Measurements from ENCODE around the gene SYK.
"Not testable (repeated sequence)": the region's sequence is repeated elsewhere in the genome, so short reads cannot be mapped to it uniquely, and the experiment has no call there.

SYK gene

GRCh38 chr9:90799271-90799852 is 2.3 kb upstream of the SYK start:
- DNase-seq: no peak

- no peak for DNase-seq
Observed at GRCh38 chr9:90801973-90802322, 329 bp downstream of the SYK start.

DNA sequence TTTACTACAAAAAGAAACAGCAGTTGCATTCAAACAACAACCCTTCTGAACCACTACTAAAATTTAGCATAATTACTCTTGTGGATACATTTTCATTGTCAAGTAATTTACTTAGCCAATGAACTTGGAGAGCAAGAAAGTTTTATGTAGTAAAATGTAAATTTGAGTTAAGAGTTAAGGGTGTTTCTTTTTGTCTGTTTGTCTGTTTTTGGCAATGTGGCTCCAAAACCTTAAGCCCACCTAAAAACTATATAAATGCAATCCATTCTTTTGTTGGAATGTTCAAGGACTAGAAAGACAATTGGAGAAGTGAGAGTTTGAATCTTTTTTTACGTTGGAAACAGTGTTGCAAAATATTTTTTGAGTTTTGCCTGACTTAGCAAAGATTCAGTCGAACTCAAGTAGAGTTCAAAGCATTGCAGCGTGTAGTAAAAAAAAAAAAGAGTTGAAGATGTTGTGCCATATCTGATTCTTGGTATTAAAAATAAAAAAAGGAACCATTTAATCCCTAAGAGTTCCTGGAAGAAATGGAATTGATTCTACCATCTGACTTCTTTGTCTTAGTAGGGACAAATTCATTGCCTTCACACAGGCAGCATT is 867 bp downstream of the SYK start:
- DNase-seq: no peak

DNA sequence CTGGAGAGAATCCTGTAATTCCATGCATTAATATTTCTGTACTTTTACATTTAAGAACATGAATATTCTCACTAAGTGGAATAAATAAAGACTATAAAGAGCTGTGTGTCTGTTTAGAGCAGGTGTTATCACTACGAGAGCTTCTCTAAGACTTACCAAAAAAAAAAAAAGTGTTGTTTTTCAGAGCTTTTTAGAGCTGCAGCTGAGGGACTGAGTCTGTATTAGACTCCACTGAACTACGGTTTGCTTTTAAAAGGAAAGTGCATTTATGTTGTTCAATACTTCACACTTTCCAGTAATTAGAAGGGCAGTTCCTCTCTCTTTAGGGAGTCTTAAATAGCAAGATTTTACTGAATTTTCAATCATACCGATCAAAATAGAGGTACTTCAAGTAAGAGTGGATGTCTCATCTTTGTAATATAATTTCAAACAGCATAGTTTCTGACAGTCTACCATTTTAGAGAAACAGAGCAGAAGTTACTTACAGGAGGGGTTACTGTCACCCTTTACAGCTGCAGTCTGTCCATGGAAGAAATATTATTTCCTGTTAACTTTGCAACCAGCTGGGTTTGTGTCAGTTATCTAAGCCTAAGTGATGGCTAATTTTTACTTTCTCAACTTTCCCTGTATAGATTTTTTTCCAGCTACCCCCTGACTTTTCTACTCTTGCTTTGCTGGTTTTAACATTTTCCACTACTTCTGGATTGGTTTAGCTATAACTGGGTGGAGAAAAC is 2.4 kb downstream of the SYK start:
- DNase-seq: no peak

DNA sequence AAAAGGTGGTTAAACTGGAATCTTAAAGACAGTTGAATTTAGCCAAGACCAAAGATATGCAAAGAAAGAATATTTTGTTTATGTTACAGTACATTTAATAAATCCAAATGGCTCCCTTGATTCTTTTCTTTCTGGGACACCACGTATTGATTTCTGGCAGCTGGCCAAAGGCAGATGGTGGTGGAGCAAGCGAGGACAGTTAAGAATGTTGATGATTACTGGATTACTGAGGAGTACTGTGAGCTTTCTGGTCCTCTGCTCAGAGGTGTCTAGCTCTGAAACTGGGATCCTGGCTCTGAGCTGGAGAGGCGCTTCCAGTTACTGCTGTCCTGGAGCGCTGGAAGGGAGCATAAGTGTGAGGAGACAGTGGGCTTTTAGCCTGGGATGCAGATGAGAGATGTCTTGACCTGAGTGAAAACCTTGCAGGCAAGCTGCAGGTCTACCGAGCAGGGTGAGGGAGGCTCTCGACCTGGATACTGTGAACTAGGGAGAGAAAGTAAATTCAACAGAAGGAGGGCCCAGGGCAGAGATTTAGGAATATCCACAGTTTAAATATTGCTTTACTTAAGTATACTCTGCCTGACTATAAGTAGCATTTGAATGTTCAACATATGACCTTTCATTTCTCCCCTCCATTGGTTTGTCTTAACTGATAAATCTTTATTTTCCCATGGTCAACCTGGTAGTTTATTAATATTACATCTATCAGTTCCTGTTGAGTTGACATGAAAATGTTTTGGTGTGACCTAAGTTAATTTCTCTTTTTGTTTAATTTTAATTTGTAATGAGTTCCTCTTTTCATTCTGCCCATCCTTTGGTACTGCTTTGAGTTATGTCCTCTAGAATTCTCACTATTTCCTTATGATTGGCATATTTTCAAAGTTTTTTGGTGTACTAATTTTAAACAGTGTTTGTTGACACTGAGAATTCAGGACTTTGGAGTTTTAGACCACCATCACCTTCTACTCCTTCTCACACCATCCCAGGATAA is 3.7 kb downstream of the SYK start:
- no peak for DNase-seq

GRCh38 chr9:90807006-90807405 is 5.4 kb downstream of the SYK start:
- no peak for DNase-seq

DNA sequence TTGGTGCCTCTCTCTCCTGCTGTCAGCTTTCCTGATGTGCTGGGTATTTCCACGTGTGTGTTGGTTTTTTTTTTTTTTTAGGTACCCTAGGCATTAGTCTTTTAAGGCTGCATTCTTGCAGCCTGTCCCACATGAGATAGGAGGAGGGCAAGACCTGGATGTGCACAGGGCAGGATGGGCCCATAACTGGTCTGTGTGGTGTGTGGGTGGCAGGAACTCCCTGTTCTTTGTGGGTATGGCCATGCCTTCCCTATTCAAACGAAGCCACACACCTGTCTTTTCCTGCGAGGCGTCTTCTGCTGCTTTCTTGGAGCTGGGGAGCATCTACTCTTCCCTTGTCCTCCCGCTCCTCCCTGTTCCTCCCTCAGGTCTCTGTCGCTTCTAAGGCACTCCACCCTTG is 6.8 kb downstream of the SYK start:
- no peak for DNase-seq

GRCh38 chr9:90808890-90809685 is 7.5 kb downstream of the SYK start:
- no peak for DNase-seq

DNA sequence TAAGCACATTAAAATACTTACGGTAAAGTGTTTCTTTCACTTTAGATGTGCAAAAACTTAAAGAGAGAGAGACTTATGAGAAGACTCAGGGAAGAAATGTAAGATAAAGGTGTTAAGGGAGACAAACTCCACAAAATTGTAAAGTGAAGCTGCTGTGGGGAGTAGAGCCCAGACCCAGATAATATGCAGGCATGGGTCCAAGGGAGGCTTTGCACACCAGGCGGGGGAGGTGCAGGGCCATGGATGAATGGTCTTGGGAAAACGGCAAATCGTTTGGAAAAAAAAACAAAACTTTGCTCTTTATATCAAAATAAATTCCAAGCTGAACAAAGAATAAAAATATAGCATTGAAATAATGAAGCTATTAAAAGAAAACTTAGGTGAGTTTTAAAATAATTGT is 9.1 kb downstream of the SYK start:
- no peak for DNase-seq

GRCh38 chr9:90813046-90813445 is 11.4 kb downstream of the SYK start:
- DNase-seq: no peak

DNA sequence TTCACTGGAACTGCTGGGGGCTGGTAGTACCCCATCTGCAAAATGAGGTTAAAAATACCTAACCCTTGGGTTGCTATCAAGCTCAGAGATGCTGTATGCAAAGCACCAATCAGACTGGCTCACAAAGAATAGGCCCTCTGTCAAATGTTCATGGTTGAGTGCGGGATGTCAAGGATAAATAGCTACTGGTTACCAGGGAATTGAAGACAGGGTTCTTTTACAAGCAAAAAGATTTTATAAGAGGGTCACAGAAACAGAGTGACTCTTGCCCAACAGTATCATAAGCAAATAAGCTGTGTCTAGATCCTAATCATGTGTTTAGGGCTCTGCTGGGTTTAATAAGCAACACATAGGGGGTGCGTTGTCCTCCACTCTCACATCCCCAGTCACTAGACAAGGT is 11.9 kb downstream of the SYK start:
- DNase-seq: peak; percentile 58 to 67

DNA sequence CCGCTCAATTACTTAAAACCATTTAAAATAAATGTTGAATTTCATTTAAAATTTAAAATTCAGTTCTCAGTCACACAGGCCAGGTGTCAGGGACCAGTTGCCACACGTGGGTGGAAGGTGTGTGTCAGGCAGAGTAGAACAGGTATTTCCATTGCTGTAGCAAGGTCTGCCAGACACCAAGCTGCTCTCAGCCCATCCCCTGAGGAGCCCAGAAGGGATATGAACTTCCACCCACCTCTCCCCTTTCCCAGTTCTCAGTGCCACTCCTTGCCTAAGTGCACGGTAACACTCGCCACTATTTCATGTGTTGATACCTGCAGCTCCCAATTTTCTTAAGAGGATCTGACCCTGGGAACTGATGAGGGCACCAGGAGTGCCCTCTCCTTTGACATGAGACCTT is 12.7 kb downstream of the SYK start:
- no peak for DNase-seq

DNA sequence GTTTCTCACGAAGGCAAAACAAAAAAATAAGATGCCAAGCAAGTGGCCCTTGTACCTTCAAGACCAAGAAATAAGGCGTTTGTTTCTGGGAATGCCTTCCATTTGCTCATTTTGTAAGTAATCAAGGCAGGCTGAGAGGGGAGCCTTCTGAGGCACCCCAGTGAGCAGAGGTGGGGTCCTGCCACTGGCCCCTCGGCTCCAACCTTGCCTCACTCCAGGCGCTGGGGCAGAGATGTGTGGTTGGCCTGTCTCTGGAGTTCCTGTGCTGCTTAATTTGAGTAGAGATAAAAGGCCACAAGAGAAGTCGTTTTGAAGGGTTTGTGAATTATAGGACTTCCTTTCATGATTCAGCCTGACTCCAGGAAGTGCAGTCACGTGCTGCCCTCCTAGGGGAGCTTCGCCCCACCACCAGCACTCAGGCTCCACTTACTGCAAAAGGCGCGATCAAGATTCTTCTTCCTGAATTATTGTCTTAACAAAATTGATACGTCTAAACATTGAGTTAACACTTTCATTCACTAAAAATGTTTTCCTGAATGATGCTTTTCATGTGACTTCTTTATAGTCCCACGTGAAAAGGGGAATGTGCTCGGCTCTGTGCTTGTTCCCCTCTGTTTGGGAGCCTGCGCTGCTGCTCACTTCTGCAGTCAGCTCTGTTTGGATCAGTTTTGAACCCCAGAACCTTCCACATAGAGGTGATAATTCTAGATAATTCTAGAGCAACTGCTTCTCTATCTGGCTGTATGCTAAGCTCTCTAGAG is 13.7 kb downstream of the SYK start:
- no peak for DNase-seq

DNA sequence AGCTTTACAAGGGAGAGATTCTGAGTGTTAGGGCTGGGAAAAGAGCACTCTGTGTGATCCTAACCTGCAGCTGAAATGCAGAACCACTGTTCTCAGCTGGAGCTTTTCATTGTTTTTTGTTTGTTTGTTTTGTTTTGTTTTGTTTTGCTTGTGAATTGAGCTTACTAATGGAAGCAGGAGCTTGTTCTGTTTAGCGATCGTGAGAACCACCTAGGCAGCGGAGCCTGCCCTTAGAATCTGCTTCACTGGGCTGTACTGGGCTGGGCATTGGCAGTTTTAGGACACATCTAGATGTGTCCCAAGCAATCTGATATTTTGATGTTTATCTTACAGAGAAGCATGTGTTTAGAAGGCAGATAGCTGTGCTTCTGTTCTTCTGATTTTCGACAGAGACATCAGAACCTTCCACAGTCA is 14.3 kb downstream of the SYK start:
- DNase-seq: no peak

GRCh38 chr9:90816690-90817089 is 15.1 kb downstream of the SYK start:
- no peak for DNase-seq

DNA sequence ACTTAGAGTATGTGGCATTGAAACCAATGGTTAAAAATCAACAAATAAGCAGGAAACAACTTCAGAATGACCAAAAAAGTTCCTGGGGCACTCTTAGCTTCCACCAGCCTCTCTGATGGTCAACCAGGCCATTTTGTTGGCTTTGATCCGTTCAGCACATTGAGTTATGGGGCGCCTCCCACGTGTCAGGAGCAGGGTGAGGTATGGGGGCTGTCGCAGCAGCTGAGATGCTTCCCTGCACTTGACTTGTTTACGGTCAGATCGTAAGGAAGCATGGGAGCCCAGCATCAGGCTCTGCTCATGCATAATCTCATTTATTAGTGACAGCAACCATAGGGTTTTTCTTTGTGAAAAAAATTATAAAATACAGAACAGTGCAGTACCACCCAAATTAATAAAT is 16.7 kb downstream of the SYK start:
- no peak for DNase-seq

- DNase-seq: not testable (repeated sequence)
Observed at GRCh38 chr9:90820406-90820805, 18.8 kb downstream of the SYK start.

DNA sequence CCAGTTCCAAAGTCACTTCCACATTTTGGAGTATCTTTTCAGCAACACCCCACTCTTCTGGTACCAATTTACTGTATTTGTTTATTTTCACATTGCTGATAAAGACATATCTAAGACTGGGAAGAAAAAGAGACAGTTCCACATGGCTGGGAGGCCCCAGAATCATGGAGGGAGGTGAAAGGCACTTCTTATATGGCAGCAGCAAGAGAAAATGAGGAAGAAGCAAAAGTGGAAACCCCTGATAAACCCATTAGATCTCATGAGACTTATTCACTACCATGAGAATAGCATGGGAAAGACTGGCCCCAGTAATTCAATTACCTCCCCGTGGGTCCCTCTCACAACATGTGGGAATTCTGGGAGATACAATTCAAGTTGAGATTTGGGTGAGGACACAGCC is 19.6 kb downstream of the SYK start:
- DNase-seq: not testable (repeated sequence)

GRCh38 chr9:90821697-90822096 is 20.1 kb downstream of the SYK start:
- no peak for DNase-seq

DNA sequence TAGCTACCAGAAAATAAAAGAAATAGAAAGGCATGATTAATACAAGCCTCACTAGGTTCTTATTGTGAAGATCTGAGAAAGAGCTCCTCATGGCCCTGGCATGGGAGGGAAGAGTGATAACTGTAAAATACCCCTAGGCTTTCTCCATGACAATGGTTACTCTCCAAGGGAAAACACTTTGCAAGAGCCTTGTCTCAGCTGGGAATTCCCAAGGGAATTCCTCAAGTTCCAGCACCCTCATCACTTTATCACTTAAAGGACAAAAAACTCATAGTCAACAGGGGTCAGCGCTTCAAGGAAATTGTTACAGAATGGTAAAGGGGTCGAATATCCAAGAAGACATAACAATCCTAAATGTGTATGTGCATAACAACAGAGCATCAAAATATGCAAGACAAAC is 21.2 kb downstream of the SYK start:
- no peak for DNase-seq

GRCh38 chr9:90825586-90825985 is 24.0 kb downstream of the SYK start:
- no peak for DNase-seq

Measured in NCI-H526 (cell line).